GM12873 (cell line): ENCODE measurements around the gene THEM5.
A peak's percentile ranks its signal among the peaks of the same experiment; 100 is the strongest.

ENCODE experiments used
- TF ChIP-seq, protein P1 (sequence below): IDR thresholded peaks from 2 replicates; pipeline ENCODE4 v1.5.1; 2012; ENCODE audit warnings: low read depth, mild to moderate bottlenecking, moderate library complexity, low read length, control low read depth; ENCODE audit not compliant: insufficient read depth; ENCODE audit errors: missing control alignments

The THEM5 gene

DNA sequence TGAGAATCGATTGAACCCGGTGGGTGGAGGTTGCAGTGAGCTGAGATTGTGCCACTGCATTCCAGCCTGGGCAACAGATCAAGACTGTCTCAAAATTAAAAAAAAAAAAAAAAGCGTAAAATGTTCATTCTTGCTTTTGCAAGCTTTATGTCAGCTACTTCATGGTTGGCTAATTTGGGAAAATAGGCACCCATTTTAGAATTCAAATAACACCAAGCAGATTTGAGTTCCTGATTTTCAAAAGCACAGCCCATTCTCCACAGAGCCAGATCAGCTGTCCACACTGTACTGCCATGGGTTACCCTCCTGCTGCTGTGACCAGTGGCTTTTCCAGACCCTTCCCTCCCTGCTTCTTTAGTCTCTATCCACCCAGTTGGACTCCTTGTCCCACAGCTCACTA, 4.4 kb downstream of the THEM5 start:
- TF ChIP-seq, protein P1, sequence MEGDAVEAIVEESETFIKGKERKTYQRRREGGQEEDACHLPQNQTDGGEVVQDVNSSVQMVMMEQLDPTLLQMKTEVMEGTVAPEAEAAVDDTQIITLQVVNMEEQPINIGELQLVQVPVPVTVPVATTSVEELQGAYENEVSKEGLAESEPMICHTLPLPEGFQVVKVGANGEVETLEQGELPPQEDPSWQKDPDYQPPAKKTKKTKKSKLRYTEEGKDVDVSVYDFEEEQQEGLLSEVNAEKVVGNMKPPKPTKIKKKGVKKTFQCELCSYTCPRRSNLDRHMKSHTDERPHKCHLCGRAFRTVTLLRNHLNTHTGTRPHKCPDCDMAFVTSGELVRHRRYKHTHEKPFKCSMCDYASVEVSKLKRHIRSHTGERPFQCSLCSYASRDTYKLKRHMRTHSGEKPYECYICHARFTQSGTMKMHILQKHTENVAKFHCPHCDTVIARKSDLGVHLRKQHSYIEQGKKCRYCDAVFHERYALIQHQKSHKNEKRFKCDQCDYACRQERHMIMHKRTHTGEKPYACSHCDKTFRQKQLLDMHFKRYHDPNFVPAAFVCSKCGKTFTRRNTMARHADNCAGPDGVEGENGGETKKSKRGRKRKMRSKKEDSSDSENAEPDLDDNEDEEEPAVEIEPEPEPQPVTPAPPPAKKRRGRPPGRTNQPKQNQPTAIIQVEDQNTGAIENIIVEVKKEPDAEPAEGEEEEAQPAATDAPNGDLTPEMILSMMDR: no peak

DNA sequence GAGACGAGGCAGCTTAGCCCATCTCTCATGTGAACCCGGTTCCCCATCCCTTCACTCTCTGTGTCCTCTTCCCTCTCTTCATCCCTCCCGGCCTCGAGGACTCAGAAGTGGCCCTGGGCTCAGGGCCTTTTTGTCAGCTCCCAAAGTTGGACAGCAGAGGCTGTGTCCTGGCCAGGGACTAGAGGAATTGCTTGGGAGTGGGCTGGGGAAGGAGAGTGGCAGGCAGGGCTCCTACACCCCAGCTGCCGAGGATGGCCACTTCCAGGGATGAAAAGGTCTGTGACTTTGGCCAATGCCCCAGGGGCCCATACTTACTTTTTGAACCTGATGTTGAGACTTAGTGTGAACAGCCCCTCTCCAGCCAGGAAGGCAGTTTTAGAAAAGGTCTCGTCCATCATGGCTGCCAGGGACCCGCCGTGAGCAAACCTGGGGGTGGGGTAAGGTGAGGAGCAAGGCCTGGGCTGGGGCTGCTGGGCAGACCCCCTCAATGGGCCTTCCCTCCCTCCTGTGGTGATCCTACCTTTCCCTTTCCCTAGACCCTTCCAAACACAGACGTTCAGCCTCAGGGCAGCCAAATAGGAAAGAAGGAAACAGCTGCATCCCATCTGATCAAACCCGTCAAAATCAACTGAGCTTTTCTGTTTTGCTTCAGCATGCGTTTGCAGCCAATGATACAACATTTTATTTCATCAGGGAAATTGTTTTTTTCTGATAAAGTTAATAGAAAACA, 5.5 kb downstream of the THEM5 start:
- TF ChIP-seq, protein P1: no peak

DNA sequence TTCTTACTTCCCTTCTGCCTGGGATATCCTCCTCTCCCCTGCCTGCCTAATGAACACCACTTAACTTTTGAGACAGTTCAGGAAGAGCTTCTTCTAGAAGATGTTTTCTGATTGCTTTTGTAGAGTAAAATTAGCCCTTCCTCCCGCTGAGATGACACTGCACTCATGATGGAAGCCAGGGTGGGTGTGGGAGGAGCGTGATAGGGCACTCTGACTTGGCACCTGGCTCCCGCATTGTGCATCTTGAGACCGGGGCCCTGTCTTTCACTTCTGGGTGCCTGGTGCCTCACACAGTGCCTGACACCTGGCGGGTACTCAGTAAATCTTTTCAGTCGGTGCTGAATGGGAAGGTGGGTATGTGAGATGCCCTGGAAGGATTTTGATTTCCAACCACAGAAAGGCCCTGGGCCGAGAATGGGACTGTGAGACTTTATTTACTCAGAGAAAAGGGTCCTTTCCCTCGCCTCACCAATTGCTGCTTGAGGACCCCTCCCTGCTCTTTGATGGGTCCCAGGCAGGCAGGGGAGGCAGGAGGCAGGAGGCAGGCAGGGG, 6.8 kb downstream of the THEM5 start:
- TF ChIP-seq, protein P1: no peak

DNA sequence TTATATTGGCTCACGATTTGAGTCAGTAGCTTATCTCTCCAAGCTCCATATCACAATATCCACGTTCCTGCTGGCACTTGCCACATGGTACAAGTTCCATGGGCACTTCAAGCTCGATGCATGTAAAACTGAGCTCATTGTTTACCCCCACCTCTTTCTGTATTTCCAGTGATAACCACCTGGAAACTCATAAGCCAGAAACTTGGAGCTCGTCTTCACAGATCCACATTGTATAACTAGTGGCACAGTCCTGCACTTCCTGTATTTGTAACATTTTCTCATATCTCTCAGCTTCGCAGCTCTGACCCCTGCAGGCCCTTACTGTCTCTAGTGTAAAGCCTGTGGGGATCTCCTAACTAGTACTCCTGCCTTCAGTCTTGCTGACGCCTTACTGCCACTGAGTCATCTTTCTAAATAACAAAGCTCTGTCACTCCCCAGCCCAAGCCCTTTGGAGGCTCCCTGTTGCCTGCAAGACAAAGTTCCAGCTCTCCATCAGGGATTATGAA, 7.4 kb downstream of the THEM5 start:
- TF ChIP-seq, protein P1: peak; percentile 19

DNA sequence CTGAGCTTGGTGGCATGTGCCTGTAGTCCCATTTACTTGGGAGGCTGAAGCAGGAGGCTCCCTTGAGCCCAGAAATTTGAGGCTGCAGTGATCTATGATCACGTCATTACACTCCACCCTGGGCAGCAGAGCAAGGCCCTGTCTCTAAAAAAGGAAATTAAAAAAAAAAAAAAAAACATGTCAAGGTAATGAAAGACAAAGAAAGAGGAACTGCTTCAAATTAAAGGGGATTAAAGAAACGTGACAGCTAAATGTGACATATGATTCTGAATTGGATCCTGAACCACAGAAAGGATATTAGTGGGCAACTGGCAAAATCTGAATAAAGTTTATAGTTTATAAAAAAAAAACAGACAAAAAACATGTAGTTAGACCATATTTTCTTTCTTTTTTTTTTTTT, 10.1 kb downstream of the THEM5 start:
- TF ChIP-seq, protein P1: no peak

DNA sequence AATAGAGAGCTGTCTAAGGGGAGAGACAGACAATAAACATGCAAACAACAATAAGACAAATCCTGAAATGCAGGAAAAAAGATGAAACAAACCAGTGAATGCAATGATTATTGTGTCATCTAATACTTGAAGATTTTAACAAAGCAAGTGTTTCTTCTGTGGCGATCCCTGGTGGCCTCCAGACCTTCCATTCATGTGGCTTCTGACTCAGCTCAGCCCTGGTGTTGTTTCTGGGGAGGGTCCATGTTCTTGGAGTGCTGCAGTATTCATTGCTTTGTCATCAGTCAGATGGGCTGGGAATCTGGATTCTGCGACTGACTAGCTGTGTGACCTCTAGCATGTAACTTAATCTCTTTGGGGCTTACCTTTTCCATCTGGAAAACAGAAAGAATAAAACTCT, 12.4 kb downstream of the THEM5 start:
- TF ChIP-seq, protein P1: no peak

DNA sequence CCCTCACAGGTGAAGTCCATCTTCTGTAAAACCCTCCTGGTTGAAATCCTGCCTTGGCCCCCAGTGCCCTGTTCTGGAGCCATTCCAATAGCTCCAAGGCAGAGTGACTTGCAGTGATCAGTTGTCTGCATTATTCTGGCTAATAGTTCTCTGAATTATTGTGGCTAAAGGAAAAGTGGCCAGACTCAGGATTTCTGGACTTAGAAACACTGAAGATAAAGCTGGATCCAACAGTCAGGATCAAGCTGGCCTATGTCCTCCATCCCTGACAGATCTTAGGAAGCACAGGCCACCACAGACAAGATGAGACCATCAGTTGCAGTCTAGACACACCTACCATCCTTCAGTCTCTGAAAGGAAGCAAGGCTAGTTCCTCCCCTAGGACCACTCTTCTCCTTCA, 13.1 kb downstream of the THEM5 start:
- TF ChIP-seq, protein P1: no peak
